Activated naive CD8-positive, alpha-beta T cell (primary cell): ENCODE measurements around the gene PPP2R5B.

Source experiments
- H3K27ac Mint-ChIP-seq: one replicate; pipeline ENCODE4 v1.8.0; 2021; ENCODE audit warnings: mixed read lengths
- H3K27me3 Mint-ChIP-seq: one replicate; pipeline ENCODE4 v1.8.0; 2021; ENCODE audit warnings: mixed read lengths
- H3K36me3 Mint-ChIP-seq: one replicate; pipeline ENCODE4 v1.8.0; 2021; ENCODE audit warnings: mixed read lengths
- H3K4me1 Mint-ChIP-seq: one replicate; pipeline ENCODE4 v1.8.0; 2021; ENCODE audit warnings: low read depth, mixed read lengths
- H3K4me3 Mint-ChIP-seq: one replicate; pipeline ENCODE4 v1.8.0; 2021; ENCODE audit warnings: mild to moderate bottlenecking, mixed read lengths
- H3K9me3 Mint-ChIP-seq: one replicate; pipeline ENCODE4 v1.8.0; 2021; ENCODE audit warnings: low read depth, mixed read lengths

The PPP2R5B gene

DNA sequence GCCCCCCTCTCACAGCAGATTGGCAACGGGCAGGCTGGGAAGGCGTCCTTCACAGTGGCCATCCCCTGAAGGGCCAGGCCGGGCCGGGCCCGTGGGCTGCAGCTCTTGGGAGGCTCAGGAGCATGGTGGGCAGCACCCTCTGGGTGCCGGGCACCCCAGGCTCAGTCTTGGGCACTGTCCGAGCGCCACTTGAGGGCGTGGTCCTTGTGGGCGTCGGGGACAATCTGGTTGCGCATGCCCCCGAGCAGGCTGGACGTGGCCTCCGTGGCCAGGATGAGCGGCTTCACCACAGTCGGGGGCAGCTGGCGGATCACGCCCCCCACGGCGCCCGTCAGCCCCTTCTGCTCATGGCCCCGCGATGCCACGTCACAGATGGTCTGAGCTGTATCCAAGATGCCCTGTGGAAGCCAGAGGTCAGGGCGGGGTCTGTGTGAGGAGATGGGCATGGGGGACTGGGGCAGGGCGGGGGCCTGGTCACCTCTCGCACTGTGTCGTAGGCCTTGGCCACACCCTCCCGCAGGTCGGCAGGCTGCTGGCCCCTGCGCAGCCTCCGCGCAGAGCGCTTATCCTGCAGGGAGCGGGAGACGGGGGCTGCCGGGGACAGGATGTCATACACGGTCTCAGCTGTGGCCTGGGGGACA, 29.6 kb upstream of the PPP2R5B start:
- peaks cover 3% of the 10 kb centered on the region for H3K4me1 Mint-ChIP-seq
- no peaks in the 10 kb centered on the region for H3K9me3 Mint-ChIP-seq
- H3K27me3 Mint-ChIP-seq = no peaks in the 10 kb centered on the region
- no peaks in the 10 kb centered on the region for H3K36me3 Mint-ChIP-seq
- H3K4me3 Mint-ChIP-seq = no peak overlapping the region
- H3K27ac Mint-ChIP-seq = no peak overlapping the region

DNA sequence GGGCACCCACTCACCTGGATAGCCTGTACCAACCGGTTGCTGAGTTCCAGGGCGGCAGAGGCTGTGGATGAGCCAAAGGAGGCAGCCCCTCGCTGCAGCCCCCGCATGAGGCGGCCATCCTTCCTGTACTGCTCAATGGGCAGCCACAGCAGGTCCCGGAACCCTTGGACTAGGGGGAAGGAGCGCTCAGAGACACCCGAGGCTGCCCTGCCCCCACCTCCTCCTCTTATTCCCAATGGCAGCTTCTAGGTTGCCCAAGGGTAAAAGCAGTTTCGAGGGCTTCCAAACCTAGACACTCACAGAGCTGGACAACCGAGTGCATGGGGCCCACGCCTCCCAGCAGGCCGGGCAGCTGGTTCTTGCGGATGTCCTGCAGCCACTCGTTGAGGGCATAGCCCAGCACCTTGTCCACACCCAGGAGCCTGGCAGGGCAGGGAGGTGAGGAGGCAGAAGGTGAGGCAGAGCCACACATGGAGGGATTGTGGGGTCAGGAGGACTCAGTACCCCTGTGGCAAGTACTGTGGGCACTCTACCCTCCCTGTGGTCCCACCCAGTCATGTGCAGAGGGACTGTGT, 28.0 kb upstream of the PPP2R5B start:
- Mint-ChIP-seq H3K4me1 (peaks cover 11% of the 10 kb centered on the region), H3K27me3 (no peaks in the 10 kb centered on the region), H3K4me3 (no peak overlapping the region), H3K36me3 (peaks cover 3% of the 10 kb centered on the region), H3K9me3 (no peaks in the 10 kb centered on the region), H3K27ac (no peak overlapping the region)

DNA sequence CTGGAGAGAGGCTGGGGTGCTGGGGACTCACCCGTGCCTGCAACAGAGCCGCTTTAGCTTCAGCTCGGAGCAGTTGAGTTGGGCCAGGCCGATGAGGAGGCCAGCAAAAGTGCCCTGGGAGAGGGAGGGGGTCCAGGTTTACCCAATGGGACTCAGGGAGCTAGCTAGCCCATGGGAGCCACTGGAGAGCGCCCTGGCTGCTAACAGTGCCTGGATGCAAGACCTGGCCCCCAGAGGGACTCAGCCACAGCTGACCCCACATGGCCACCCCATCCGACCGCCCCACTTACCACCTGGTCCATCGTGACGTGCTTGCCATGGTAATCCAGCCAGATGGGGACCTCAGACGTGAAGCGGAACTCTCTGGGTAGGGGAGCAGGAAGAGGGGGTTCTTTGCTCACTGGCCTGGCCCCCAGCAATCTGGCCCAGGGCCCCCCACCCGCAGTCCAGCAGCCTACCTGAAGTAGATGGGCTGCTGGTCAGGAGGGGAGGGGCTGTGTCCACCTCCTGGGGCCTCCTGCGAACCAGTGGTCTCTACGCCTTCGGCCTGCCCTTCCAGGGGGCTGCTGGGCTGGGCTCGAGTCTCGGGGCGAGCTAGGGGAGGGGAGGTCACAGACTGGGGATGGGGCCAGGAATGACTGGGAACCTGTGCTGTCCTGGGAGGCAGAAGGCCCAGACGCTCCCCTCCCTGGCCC, 27.0 kb upstream of the PPP2R5B start:
- H3K4me3 Mint-ChIP-seq = no peak overlapping the region
- peaks cover 12% of the 10 kb centered on the region for H3K4me1 Mint-ChIP-seq
- H3K27me3 Mint-ChIP-seq = no peaks in the 10 kb centered on the region
- no peak overlapping the region for H3K27ac Mint-ChIP-seq
- peaks cover 3% of the 10 kb centered on the region for H3K36me3 Mint-ChIP-seq
- H3K9me3 Mint-ChIP-seq = no peaks in the 10 kb centered on the region

DNA sequence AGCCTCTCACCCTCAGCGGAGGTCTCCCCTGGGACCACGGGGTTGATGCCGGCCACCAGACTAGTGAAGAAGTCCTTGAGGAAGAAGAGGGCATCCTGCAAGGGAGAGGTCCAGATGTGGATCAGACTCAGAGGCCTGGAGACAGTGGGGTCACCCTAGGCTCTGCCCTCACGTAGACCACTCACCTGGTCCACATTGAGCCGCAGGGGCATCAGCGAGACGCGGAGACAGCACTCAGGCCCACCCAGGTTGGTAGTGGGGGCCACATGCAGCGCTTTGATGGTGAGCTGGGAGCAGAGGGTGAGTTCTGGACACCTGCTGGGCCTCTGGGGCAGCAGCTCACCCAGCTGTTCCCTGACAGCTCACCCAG, 26.4 kb upstream of the PPP2R5B start:
- Mint-ChIP-seq H3K36me3 (peaks cover 3% of the 10 kb centered on the region), H3K27me3 (no peaks in the 10 kb centered on the region), H3K27ac (no peak overlapping the region), H3K9me3 (no peaks in the 10 kb centered on the region), H3K4me1 (peaks cover 12% of the 10 kb centered on the region), H3K4me3 (no peak overlapping the region)

DNA sequence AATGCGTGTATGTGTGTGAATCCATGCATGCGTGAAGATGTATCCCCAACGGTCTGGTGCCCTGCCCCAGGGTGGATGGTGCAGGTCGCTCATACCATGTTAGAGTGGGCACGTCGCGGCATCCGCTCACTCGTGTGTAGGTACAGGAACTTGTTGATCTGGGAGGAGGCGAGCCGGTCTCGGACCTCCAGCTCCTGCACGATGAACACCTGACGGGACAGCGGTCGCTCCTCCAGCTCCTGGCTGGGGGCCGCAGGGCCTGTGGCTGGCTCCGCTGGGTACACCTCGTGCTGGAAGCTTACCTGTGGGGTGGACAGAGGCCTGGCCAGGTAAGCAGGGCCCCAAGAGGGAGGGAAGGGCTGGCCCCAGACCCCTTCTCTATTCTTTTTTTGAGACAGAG, 25.9 kb upstream of the PPP2R5B start:
- H3K27ac Mint-ChIP-seq = no peak overlapping the region
- no peaks in the 10 kb centered on the region for H3K9me3 Mint-ChIP-seq
- peaks cover 12% of the 10 kb centered on the region for H3K4me1 Mint-ChIP-seq
- no peak overlapping the region for H3K4me3 Mint-ChIP-seq
- H3K27me3 Mint-ChIP-seq = no peaks in the 10 kb centered on the region
- H3K36me3 Mint-ChIP-seq = peaks cover 3% of the 10 kb centered on the region

- peaks cover 3% of the 10 kb centered on the region for H3K36me3 Mint-ChIP-seq
- peak overlapping the region; percentile 96 for H3K27ac Mint-ChIP-seq
- H3K9me3 Mint-ChIP-seq = no peaks in the 10 kb centered on the region
- H3K4me1 Mint-ChIP-seq = peaks cover 12% of the 10 kb centered on the region
- H3K4me3 Mint-ChIP-seq = peak overlapping the region; percentile 67
- no peaks in the 10 kb centered on the region for H3K27me3 Mint-ChIP-seq
Measured at GRCh38 chr11:64900263-64900678, 24.2 kb upstream of the PPP2R5B start.

- Mint-ChIP-seq H3K36me3 (peaks cover 3% of the 10 kb centered on the region), H3K27me3 (no peaks in the 10 kb centered on the region), H3K4me1 (peaks cover 12% of the 10 kb centered on the region), H3K27ac (no peak overlapping the region), H3K4me3 (no peak overlapping the region), H3K9me3 (no peaks in the 10 kb centered on the region)
Measured at GRCh38 chr11:64900774-64901173, 23.7 kb upstream of the PPP2R5B start.

GRCh38 chr11:64902102-64902900, 22.2 kb upstream of the PPP2R5B start:
- H3K4me3 Mint-ChIP-seq = no peak overlapping the region
- no peaks in the 10 kb centered on the region for H3K9me3 Mint-ChIP-seq
- H3K27ac Mint-ChIP-seq = peak overlapping the region; percentile 22

DNA sequence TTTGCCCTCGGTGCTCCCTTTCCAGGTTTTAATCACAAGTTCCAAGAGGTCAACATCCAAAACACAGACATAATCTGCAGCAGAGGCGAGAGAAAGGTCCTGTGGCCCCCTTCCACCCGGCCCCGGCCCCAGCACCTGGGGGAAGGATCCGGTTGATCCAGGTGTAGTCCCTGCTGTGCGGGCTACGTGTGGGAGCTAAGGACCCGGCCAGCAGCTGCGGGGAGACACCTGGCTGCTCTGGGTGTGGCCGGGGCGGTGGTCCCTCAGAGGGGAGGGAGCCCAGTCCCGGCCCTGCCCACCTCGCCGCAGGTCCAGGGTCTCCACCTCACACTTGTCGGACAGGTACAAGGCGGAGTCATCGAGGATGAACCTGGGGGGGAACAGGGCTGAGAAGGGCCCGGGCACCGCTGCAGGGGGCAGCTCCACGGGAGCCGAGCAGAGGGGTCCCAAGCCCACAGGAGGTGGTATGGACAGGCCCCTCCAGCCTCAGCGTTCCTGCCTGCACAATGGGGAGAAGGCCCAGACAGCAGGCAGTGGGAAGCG, 21.1 kb upstream of the PPP2R5B start:
- no peak overlapping the region for H3K4me3 Mint-ChIP-seq
- H3K4me1 Mint-ChIP-seq = peaks cover 12% of the 10 kb centered on the region
- H3K27ac Mint-ChIP-seq = no peak overlapping the region
- H3K9me3 Mint-ChIP-seq = no peaks in the 10 kb centered on the region
- H3K36me3 Mint-ChIP-seq = peaks cover 7% of the 10 kb centered on the region
- H3K27me3 Mint-ChIP-seq = no peaks in the 10 kb centered on the region

More at GRCh38 chr11:64902102-64902900, 22.2 kb upstream of the PPP2R5B start:
- Mint-ChIP-seq H3K36me3 (peaks cover 3% of the 10 kb centered on the region), H3K4me1 (peaks cover 12% of the 10 kb centered on the region), H3K27me3 (no peaks in the 10 kb centered on the region)

DNA sequence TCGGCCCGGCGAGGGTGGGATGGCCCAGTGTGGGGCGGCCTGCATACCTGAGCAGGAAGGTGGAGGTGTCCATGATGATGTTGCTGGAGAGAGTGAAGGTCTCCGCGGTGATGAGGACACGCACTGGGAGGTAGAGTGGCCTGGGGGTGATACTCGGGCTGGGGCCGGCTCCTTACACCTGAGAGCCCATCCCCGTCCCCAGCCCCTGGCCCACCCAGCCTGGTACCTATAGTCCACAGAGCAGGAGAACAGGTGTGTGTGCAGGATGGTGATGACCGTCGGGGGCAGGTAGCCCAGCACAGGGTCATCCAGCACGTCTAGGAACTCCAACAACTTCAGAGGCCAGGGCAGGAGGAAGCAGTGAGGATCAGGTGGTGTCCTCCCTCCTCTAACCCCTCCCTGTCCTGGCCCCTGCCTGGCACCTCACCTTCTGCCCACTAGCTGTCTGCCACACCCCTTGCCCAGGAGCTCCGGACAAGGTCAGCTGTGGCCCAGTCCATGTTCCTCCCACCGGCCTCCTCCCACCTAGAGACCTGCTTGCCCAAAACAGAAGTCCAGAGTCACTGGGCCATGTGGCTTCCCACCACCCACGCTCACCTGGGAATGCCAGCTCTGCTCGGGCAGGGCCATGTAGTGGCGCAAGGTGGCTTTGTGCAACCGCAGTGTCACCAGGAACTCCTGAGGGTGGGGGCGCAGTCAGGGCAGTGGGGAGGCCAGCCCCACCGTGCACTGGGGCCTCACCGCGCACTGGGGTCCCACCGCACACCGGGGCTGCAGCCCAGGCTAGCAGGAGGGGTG, 18.8 kb upstream of the PPP2R5B start:
- no peaks in the 10 kb centered on the region for H3K9me3 Mint-ChIP-seq
- H3K27me3 Mint-ChIP-seq = no peaks in the 10 kb centered on the region
- no peak overlapping the region for H3K27ac Mint-ChIP-seq
- H3K4me1 Mint-ChIP-seq = peaks cover 4% of the 10 kb centered on the region
- H3K36me3 Mint-ChIP-seq = peaks cover 4% of the 10 kb centered on the region
- no peak overlapping the region for H3K4me3 Mint-ChIP-seq

- Mint-ChIP-seq H3K27me3 (no peaks in the 10 kb centered on the region), H3K4me3 (no peak overlapping the region), H3K4me1 (peaks cover 3% of the 10 kb centered on the region), H3K36me3 (peaks cover 4% of the 10 kb centered on the region), H3K27ac (no peak overlapping the region), H3K9me3 (no peaks in the 10 kb centered on the region)
Measured at GRCh38 chr11:64906314-64906635, 18.2 kb upstream of the PPP2R5B start.

DNA sequence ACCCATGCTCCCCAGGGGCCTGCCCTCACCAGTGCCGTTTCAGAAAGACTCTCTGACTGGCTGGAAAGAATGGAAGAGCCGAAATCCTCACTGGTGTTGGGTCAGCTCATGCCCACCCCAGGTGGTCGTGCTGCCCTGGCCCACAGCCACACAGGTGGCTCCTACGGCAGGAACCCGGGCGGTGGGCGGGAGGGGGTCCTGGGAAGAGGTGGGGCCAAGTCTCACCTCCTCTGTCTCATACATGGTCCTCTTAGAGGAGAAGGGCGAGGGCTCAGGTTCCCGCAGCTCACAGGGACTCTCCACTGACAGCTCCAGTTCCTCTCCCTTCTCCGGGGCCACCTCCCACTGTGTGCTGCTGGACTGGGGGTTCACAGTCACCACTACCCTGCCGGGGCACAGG, 15.7 kb upstream of the PPP2R5B start:
- Mint-ChIP-seq H3K27ac (no peak overlapping the region), H3K36me3 (peaks cover 9% of the 10 kb centered on the region), H3K4me1 (no peaks in the 10 kb centered on the region), H3K4me3 (no peak overlapping the region), H3K27me3 (no peaks in the 10 kb centered on the region), H3K9me3 (no peaks in the 10 kb centered on the region)

- Mint-ChIP-seq H3K4me1 (peaks cover 3% of the 10 kb centered on the region), H3K9me3 (no peaks in the 10 kb centered on the region), H3K27me3 (no peaks in the 10 kb centered on the region), H3K4me3 (no peak overlapping the region), H3K36me3 (peaks cover 9% of the 10 kb centered on the region), H3K27ac (no peak overlapping the region)
Measured at GRCh38 chr11:64909653-64910343, 14.7 kb upstream of the PPP2R5B start.
